ENCODE measurements around the gene TKTL1. TPM values are rescaled to one million over a fixed set of nuclear protein-coding genes. Genes with fewer than 3 reads are reported as not detected.
A peak's percentile ranks its signal among the peaks of the same experiment; 100 is the strongest.
"Not testable (repeated sequence)": the region's sequence is repeated elsewhere in the genome, so short reads cannot be mapped to it uniquely, and the experiment has no call there.

TKTL1 gene, protein sequence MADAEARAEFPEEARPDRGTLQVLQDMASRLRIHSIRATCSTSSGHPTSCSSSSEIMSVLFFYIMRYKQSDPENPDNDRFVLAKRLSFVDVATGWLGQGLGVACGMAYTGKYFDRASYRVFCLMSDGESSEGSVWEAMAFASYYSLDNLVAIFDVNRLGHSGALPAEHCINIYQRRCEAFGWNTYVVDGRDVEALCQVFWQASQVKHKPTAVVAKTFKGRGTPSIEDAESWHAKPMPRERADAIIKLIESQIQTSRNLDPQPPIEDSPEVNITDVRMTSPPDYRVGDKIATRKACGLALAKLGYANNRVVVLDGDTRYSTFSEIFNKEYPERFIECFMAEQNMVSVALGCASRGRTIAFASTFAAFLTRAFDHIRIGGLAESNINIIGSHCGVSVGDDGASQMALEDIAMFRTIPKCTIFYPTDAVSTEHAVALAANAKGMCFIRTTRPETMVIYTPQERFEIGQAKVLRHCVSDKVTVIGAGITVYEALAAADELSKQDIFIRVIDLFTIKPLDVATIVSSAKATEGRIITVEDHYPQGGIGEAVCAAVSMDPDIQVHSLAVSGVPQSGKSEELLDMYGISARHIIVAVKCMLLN
- total RNA-seq (2021) = not detected in 2 replicates
- Bru-seq, nascent RNA = not detected
- percentile 3 among the genes with signal in this experiment for BruChase-seq, experiment 1, labeled RNA remaining after a 2-hour chase
- not detected for BruChase-seq, experiment 2, labeled RNA remaining after a 6-hour chase
- long read RNA-seq = 0 reads

DNA sequence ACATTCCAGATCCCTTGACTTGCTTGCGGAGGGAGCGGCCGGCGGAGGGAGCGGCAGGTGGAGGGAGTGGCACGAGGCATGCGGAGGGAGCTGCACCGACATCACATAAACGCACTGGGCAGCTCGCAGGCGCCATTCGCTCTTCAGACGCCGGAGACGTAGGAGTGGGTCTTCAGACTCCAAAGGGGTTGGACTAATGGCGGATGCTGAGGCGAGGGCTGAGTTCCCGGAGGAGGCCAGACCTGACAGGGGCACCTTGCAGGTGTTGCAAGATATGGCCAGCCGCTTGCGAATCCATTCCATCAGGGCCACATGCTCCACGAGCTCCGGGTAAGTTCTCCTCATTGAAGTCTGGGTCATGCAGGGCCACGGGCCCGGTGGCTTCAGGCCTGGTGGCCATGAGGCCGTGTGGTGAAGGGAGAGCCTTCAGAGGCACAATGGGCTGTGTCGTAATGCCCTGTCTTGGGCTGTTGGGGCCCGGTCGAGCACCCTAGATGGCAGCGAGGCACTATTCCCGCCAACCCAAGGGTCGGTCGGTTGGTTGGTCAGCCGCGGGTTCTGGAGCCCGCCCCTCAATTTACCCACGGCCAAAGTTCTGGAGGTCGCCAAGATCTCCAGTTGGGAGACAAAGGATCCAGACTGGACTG, at the start of gene TKTL1:
Gene TKTL1, plus strand, starts transcription at position 132 of the 647 bp plus-strand sequence. Its CDS starts 65 bp downstream, at position 197.
- no peaks in the 10 kb centered on the region for H3K36me3 ChIP-seq (ENCODE audit: insufficient read depth, low read length, poor library complexity, severe bottlenecking)
- no peak for DNase-seq (ENCODE audit: low spot score)
- H3K4me1 ChIP-seq (ENCODE audit: insufficient read depth, low read length, poor library complexity, severe bottlenecking) = no peaks in the 10 kb centered on the region
- intact Hi-C loops (cut with micrococcal nuclease; ENCODE audit: unreplicated experiment) = no loop called here
- no peaks in the 10 kb centered on the region for H3K27me3 ChIP-seq (replicated peaks; ENCODE audit: insufficient read depth, low read depth, low read length, poor library complexity)
- BruUV-seq (replicated peaks) = no TSS peak
- H3K9me3 ChIP-seq (ENCODE audit: low read depth, low read length, poor library complexity, severe bottlenecking) = no peaks in the 10 kb centered on the region
- CTCF ChIA-PET = no interaction called here
- no peak within 1 kb of the TSS for H3K27ac ChIP-seq (ENCODE audit: low read depth, low read length, poor library complexity, severe bottlenecking)
- no peak for TF ChIP-seq EZH2 (IDR thresholded peaks at IDR 0.05; ENCODE audit: borderline replicate concordance, low read depth, low read length, poor library complexity, severe bottlenecking)
- TF ChIP-seq, protein P1, sequence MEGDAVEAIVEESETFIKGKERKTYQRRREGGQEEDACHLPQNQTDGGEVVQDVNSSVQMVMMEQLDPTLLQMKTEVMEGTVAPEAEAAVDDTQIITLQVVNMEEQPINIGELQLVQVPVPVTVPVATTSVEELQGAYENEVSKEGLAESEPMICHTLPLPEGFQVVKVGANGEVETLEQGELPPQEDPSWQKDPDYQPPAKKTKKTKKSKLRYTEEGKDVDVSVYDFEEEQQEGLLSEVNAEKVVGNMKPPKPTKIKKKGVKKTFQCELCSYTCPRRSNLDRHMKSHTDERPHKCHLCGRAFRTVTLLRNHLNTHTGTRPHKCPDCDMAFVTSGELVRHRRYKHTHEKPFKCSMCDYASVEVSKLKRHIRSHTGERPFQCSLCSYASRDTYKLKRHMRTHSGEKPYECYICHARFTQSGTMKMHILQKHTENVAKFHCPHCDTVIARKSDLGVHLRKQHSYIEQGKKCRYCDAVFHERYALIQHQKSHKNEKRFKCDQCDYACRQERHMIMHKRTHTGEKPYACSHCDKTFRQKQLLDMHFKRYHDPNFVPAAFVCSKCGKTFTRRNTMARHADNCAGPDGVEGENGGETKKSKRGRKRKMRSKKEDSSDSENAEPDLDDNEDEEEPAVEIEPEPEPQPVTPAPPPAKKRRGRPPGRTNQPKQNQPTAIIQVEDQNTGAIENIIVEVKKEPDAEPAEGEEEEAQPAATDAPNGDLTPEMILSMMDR (conservative IDR thresholded peaks at IDR 0.05; ENCODE audit: low read depth, low read length) = no peak
- no peak within 1 kb of the TSS for H3K4me3 ChIP-seq (ENCODE audit: low read depth, low read length, poor library complexity, severe bottlenecking)
- POLR2A ChIA-PET (ENCODE audit: low non-redundant PET) = no interaction called here

DNA sequence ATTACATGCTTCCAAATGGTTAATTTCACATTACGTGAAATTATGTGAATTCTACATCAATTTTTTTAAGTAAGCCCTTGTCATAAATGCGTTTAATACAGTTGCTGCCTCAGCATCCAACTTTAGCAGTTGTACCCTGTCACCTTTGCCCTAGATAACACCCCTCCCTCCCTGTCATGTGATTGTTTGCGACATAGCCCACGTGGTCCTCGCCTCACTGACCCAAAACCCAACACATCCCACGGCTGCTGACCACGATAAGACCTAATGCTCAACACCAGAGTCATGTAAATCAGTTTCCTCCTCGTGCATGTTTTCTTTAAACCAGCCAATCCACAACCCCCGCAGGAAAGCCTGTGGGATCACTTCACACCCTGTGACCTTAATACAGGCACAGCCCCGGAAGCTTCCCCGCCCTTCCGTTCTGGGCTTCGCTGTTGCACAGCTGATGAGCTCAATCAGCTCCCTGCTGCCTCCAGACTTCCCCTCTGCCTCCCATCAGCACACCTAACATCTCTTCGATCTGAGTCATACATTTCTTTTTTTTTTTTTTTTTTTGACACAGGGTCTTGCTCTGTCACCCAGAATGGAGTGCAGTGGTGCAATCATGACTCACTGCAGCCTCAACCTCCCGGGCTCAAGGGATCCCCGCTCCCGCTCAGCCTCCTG, 48.1 kb upstream of the TKTL1 start:
- CTCF ChIA-PET = not testable (repeated sequence)

DNA sequence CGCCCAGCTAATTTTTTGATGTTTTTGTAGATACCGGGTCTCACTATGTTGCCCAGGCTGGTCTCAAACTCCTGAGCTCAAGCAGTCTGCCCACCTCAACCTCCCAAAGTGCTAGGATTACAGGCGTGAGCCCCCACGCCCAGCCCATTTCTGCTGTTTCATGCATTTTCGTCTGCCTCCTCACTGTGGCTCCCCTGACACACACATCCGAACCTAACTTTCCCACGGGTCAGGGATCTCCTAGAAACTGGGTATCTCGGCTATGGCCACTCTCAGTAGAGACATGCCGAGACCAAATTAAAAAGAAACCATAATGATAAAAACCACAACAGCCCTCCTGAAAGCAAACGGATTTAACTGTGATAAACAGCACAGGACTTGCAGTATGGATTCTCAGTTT, 47.5 kb upstream of the TKTL1 start:
- BruUV-seq (replicated peaks); DNase-seq (ENCODE audit: low spot score); H3K4me3 ChIP-seq (ENCODE audit: low read depth, low read length, poor library complexity, severe bottlenecking); H3K36me3 ChIP-seq (ENCODE audit: insufficient read depth, low read length, poor library complexity, severe bottlenecking); POLR2A ChIA-PET (ENCODE audit: low non-redundant PET); H3K27ac ChIP-seq (ENCODE audit: low read depth, low read length, poor library complexity, severe bottlenecking); CTCF ChIA-PET; H3K27me3 ChIP-seq (replicated peaks; ENCODE audit: insufficient read depth, low read depth, low read length, poor library complexity); H3K4me1 ChIP-seq (ENCODE audit: insufficient read depth, low read length, poor library complexity, severe bottlenecking); H3K9me3 ChIP-seq (ENCODE audit: low read depth, low read length, poor library complexity, severe bottlenecking); intact Hi-C loops (cut with micrococcal nuclease; ENCODE audit: unreplicated experiment): not testable (repeated sequence)

More for the DNA sequence above, 48.1 kb upstream of the TKTL1 start:
- H3K27ac ChIP-seq (ENCODE audit: low read depth, low read length, poor library complexity, severe bottlenecking); H3K4me3 ChIP-seq (ENCODE audit: low read depth, low read length, poor library complexity, severe bottlenecking); H3K4me1 ChIP-seq (ENCODE audit: insufficient read depth, low read length, poor library complexity, severe bottlenecking); BruUV-seq (replicated peaks); DNase-seq (ENCODE audit: low spot score); H3K27me3 ChIP-seq (replicated peaks; ENCODE audit: insufficient read depth, low read depth, low read length, poor library complexity); H3K36me3 ChIP-seq (ENCODE audit: insufficient read depth, low read length, poor library complexity, severe bottlenecking); intact Hi-C loops (cut with micrococcal nuclease; ENCODE audit: unreplicated experiment); H3K9me3 ChIP-seq (ENCODE audit: low read depth, low read length, poor library complexity, severe bottlenecking); POLR2A ChIA-PET (ENCODE audit: low non-redundant PET): not testable (repeated sequence)

DNA sequence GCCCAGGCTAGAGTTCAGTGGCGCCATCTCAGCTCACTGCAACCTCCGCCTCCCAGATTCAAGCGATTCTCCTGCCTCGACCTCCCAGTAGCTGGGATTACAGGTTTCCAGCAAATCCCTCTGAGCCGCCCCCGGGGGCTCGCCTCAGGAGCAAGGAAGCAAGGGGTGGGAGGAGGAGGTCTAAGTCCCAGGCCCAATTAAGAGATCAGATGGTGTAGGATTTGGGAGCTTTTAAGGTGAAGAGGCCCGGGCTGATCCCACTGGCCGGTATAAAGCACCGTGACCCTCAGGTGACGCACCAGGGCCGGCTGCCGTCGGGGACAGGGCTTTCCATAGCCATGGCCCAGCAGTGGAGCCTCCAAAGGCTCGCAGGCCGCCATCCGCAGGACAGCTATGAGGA, 38.3 kb upstream of the TKTL1 start, which contains the start of gene OPN1MW3:
Gene OPN1MW3, plus strand, starts transcription at position 301 of the 400 bp plus-strand sequence. Its CDS starts 38 bp downstream, at position 339.
- H3K4me3 ChIP-seq (ENCODE audit: low read depth, low read length, poor library complexity, severe bottlenecking); H3K9me3 ChIP-seq (ENCODE audit: low read depth, low read length, poor library complexity, severe bottlenecking); DNase-seq (ENCODE audit: low spot score); POLR2A ChIA-PET (ENCODE audit: low non-redundant PET); H3K27me3 ChIP-seq (replicated peaks; ENCODE audit: insufficient read depth, low read depth, low read length, poor library complexity); BruUV-seq (replicated peaks); H3K4me1 ChIP-seq (ENCODE audit: insufficient read depth, low read length, poor library complexity, severe bottlenecking); H3K27ac ChIP-seq (ENCODE audit: low read depth, low read length, poor library complexity, severe bottlenecking); H3K36me3 ChIP-seq (ENCODE audit: insufficient read depth, low read length, poor library complexity, severe bottlenecking); CTCF ChIA-PET; intact Hi-C loops (cut with micrococcal nuclease; ENCODE audit: unreplicated experiment): not testable (repeated sequence)

DNA sequence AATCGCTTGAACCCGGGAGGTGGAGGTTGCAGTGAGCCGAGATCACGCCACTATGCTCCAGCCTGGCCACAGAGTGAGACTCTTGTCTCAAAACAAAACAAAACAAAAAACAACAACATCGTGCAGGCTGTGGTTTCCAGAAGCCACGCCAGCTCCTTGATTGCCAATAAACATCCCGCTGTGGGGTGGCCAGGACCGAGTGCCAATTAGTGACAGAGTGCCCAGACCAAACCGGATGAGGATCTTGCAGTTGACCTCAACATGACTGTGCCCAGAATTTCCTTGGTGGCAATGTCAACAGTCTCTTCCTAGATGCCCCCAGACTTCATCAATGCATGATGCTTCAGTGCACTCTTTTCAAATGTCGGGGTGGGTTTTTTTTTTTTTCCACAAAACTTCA, 36.9 kb upstream of the TKTL1 start:
- H3K4me1 ChIP-seq (ENCODE audit: insufficient read depth, low read length, poor library complexity, severe bottlenecking); CTCF ChIA-PET; H3K9me3 ChIP-seq (ENCODE audit: low read depth, low read length, poor library complexity, severe bottlenecking); H3K27ac ChIP-seq (ENCODE audit: low read depth, low read length, poor library complexity, severe bottlenecking); intact Hi-C loops (cut with micrococcal nuclease; ENCODE audit: unreplicated experiment); DNase-seq (ENCODE audit: low spot score); BruUV-seq (replicated peaks); H3K36me3 ChIP-seq (ENCODE audit: insufficient read depth, low read length, poor library complexity, severe bottlenecking); POLR2A ChIA-PET (ENCODE audit: low non-redundant PET); H3K4me3 ChIP-seq (ENCODE audit: low read depth, low read length, poor library complexity, severe bottlenecking); H3K27me3 ChIP-seq (replicated peaks; ENCODE audit: insufficient read depth, low read depth, low read length, poor library complexity): not testable (repeated sequence)

DNA sequence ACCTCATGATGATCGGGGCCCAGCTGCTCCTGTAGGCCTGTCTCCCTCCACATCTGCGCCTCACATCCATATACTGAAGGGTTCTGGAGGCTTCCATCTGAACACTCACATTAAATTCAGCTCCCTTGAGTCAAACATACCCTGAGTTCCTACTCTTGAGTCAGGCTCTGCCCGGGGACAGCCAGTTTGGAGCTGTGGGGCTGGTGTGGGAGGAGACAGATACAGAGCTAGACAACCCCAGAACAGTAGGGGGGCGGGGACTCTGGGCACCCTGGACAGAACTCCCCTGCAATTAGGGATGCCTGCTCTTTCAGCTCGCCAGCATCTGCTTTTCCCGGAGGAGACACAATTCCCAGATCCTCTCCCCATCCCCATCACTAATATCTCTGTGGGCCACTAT, 32.5 kb upstream of the TKTL1 start:
- H3K27ac ChIP-seq (ENCODE audit: low read depth, low read length, poor library complexity, severe bottlenecking); BruUV-seq (replicated peaks); H3K4me1 ChIP-seq (ENCODE audit: insufficient read depth, low read length, poor library complexity, severe bottlenecking); H3K4me3 ChIP-seq (ENCODE audit: low read depth, low read length, poor library complexity, severe bottlenecking); intact Hi-C loops (cut with micrococcal nuclease; ENCODE audit: unreplicated experiment); CTCF ChIA-PET; DNase-seq (ENCODE audit: low spot score); H3K27me3 ChIP-seq (replicated peaks; ENCODE audit: insufficient read depth, low read depth, low read length, poor library complexity); POLR2A ChIA-PET (ENCODE audit: low non-redundant PET); H3K9me3 ChIP-seq (ENCODE audit: low read depth, low read length, poor library complexity, severe bottlenecking); H3K36me3 ChIP-seq (ENCODE audit: insufficient read depth, low read length, poor library complexity, severe bottlenecking): not testable (repeated sequence)

All from A673 (cell line).